ENCODE data around the gene TM7SF2.

DNA sequence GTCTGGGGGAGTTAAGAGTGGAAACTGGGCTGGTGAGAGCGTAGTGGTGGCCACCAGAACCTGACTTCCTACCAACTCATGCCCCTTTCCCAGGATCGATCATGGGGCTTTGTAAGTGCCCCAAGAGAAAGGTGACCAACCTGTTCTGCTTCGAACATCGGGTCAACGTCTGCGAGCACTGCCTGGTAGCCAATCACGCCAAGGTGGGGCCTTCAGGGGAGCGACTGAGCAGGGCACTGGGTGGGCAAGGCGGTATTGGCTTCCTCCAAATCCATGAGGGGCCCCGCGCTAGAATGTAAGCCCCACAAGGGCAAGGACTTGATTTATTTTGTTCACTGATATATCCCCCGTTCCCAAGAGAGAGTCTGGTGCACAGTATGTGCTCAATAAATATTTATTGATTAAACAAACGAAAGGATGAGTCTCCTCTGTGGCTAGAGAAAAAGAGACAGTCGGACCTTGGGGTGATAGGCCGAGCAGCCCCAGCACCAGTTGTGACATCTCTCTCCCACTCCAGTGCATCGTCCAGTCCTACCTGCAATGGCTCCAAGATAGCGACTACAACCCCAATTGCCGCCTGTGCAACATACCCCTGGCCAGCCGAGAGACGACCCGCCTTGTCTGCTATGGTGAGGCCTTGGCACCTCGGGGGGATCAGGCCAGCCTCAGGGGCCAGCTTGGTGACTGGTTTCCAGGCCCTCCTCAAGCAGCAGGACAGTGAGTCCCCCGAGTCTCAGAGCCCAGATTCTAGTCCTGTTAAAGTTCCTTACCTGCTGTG, 26.9 kb upstream of the TM7SF2 start:
- TF ChIP-seq POLR2AphosphoS5 (IDR thresholded peaks at IDR 0.05; ENCODE audit: low read depth, low read length) (no peak; the same call in 1 of the 2 replicates), RAD21 (IDR thresholded peaks at IDR 0.05 in 1 of 2, conservative IDR thresholded peaks at IDR 0.05 in 1 of 2; ENCODE audit: low read depth in 2 of 2, low read length in 2 of 2) (no peak), EZH2 (IDR thresholded peaks at IDR 0.05; ENCODE audit: low read depth, low read length, severe bottlenecking) (no peak), ATF2 (IDR thresholded peaks at IDR 0.05; ENCODE audit: low read length) (no peak), SP1 (IDR thresholded peaks at IDR 0.05; ENCODE audit: low read depth, low read length) (no peak), POLR2A (IDR thresholded peaks at IDR 0.05; ENCODE audit: control extremely low read depth in 1 of 2, low read depth in 2 of 2, low read length in 2 of 2) (no peak), BRCA1 (IDR thresholded peaks at IDR 0.05; ENCODE audit: low read depth, low read length) (no peak), SUZ12 (IDR thresholded peaks at IDR 0.05; ENCODE audit: low read length) (no peak), YY1 (IDR thresholded peaks at IDR 0.05; ENCODE audit: low read depth, low read length) (no peak), EP300 (IDR thresholded peaks at IDR 0.05; ENCODE audit: borderline replicate concordance in 1 of 2, low read depth in 2 of 2, low read length in 2 of 2) (no peak), SIN3A (conservative IDR thresholded peaks at IDR 0.05 in 1 of 2, IDR thresholded peaks at IDR 0.05 in 1 of 2; ENCODE audit: low read depth in 1 of 2, low read length in 2 of 2) (0 out of 4 replicates have a peak, but pooled peaks of 1 of the 2 experiments have one; percentile 2), BCL11A (IDR thresholded peaks at IDR 0.05; ENCODE audit: low read depth in 2 of 2, low read length in 2 of 2) (no peak), GTF2F1 (IDR thresholded peaks at IDR 0.05; ENCODE audit: borderline replicate concordance, low read depth, low read length) (no peak)
- TF ChIP-seq, protein P1, sequence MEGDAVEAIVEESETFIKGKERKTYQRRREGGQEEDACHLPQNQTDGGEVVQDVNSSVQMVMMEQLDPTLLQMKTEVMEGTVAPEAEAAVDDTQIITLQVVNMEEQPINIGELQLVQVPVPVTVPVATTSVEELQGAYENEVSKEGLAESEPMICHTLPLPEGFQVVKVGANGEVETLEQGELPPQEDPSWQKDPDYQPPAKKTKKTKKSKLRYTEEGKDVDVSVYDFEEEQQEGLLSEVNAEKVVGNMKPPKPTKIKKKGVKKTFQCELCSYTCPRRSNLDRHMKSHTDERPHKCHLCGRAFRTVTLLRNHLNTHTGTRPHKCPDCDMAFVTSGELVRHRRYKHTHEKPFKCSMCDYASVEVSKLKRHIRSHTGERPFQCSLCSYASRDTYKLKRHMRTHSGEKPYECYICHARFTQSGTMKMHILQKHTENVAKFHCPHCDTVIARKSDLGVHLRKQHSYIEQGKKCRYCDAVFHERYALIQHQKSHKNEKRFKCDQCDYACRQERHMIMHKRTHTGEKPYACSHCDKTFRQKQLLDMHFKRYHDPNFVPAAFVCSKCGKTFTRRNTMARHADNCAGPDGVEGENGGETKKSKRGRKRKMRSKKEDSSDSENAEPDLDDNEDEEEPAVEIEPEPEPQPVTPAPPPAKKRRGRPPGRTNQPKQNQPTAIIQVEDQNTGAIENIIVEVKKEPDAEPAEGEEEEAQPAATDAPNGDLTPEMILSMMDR (IDR thresholded peaks at IDR 0.05; ENCODE audit: control extremely low read depth in 1 of 3, insufficient read depth in 1 of 3, low read depth in 1 of 3, low read length in 3 of 3): no peak
